Upper lobe of right lung (tissue), 1 donor: ENCODE results near the gene SOX30. TPM values are rescaled to one million over a fixed set of nuclear protein-coding genes. Genes with fewer than 3 reads are reported as not detected.
A peak's percentile ranks its signal among the peaks of the same experiment; 100 is the strongest.

Source experiments
- ATAC-seq: fragments of 200-7000 bp; cut with Tn5 transposase; one replicate; pipeline ENCODE4 v1.9.1; 2020; ENCODE audit warnings: mild to moderate bottlenecking, moderate library complexity
- DNase-seq: peaks from one replicate; pipeline ENCODE4 v3.0.0-alpha.2; 2020
- H3K27ac ChIP-seq: fragments of 200-600 bp; one replicate; pipeline ENCODE4 v1.8.0; 2022
- H3K27me3 ChIP-seq: fragments of 200-600 bp; one replicate; pipeline ENCODE4 v1.8.0; 2022; ENCODE audit warnings: mild to moderate bottlenecking
- H3K36me3 ChIP-seq: fragments of 200-600 bp; one replicate; pipeline ENCODE4 v1.8.0; 2022
- H3K4me1 ChIP-seq: fragments of 200-600 bp; one replicate; pipeline ENCODE4 v1.8.0; 2022
- H3K4me3 ChIP-seq: fragments of 200-600 bp; one replicate; pipeline ENCODE4 v1.8.0; 2022; ENCODE audit warnings: mild to moderate bottlenecking
- H3K9me3 ChIP-seq: fragments of 200-600 bp; one replicate; pipeline ENCODE4 v1.8.0; 2022
- CTCF ChIP-seq: fragments of 200-600 bp; IDR thresholded peaks from one replicate; pipeline ENCODE4 v1.8.0; 2022; ENCODE audit warnings: antibody characterized with exemption
- intact Hi-C: fragments of 100-400 bp; cut with DNase I; formaldehyde crosslinking; loops from one replicate; pipeline ENCODE4 v1.11.0; 2022
- total RNA-seq: library from RNA; stranded (reverse); fragmentation: NEBNext Ultra II Directional; extraction: Animal tissue kit (Norgen Biotek cat#: 25700); gene quantifications from one replicate; pipeline ENCODE4 v1.2.1, GENCODE V29; 2021
- donor health status: DM: no; HTN: yes; CAD: no; lungs with severe emphysema.

The SOX30 gene
- total RNA-seq, 1 donor from 2014 or later: 0.12 TPM

GRCh38 chr5:157607371-157608161 is 44.7 kb downstream of the SOX30 start:
- no peak for TF ChIP-seq CTCF
- no peaks in the 10 kb centered on the region for H3K27me3 ChIP-seq
- H3K36me3 ChIP-seq: no peaks in the 10 kb centered on the region
- H3K9me3 ChIP-seq: no peaks in the 10 kb centered on the region
- ATAC-seq (no peak), DNase-seq (no peak)
- no peak overlapping the region for H3K4me3 ChIP-seq
- H3K4me1 ChIP-seq: no peaks in the 10 kb centered on the region
- intact Hi-C loops: no loop called here
- H3K27ac ChIP-seq: no peak overlapping the region

- Histone ChIP-seq H3K27me3 (no peaks in the 10 kb centered on the region), H3K27ac (no peak overlapping the region), H3K4me1 (no peaks in the 10 kb centered on the region), H3K9me3 (no peaks in the 10 kb centered on the region), H3K36me3 (no peaks in the 10 kb centered on the region), H3K4me3 (no peak overlapping the region)
- ATAC-seq: no peak
- no peak for DNase-seq
- intact Hi-C loops: no loop called here
- TF ChIP-seq CTCF: no peak
Observed at GRCh38 chr5:157606046-157606445, 46.2 kb downstream of the SOX30 start.

- Histone ChIP-seq H3K4me1 (no peaks in the 10 kb centered on the region), H3K4me3 (no peak overlapping the region), H3K9me3 (no peaks in the 10 kb centered on the region), H3K27ac (no peak overlapping the region), H3K36me3 (no peaks in the 10 kb centered on the region), H3K27me3 (no peaks in the 10 kb centered on the region)
- no peak for TF ChIP-seq CTCF
- ATAC-seq (peak; percentile 77), DNase-seq (no peak)
- intact Hi-C loops: no loop called here
Observed at GRCh38 chr5:157603333-157604190, 48.7 kb downstream of the SOX30 start.

GRCh38 chr5:157602505-157602904 is 49.7 kb downstream of the SOX30 start:
- Histone ChIP-seq H3K27me3 (no peaks in the 10 kb centered on the region), H3K27ac (no peak overlapping the region), H3K36me3 (no peaks in the 10 kb centered on the region), H3K4me1 (no peaks in the 10 kb centered on the region), H3K9me3 (no peaks in the 10 kb centered on the region), H3K4me3 (no peak overlapping the region)
- intact Hi-C loops: no loop called here
- ATAC-seq: no peak
- no peak for DNase-seq
- TF ChIP-seq CTCF: no peak

GRCh38 chr5:157600252-157600651 is 52.0 kb downstream of the SOX30 start:
- no peak for TF ChIP-seq CTCF
- peaks cover 3% of the 10 kb centered on the region for H3K4me1 ChIP-seq

More at GRCh38 chr5:157600252-157600651, 52.0 kb downstream of the SOX30 start:
- intact Hi-C loops: no loop called here
- Histone ChIP-seq H3K27me3 (no peaks in the 10 kb centered on the region), H3K36me3 (no peaks in the 10 kb centered on the region), H3K9me3 (no peaks in the 10 kb centered on the region), H3K4me3 (no peak overlapping the region), H3K27ac (no peak overlapping the region)
- ATAC-seq: no peak
- DNase-seq: no peak
